ENCODE measurements around the gene WDR11. TPM values are rescaled to one million over a fixed set of nuclear protein-coding genes. Genes with fewer than 3 reads are reported as not detected.

WDR11 gene
- polyA plus RNA-seq, 1 experiment = 68.2 TPM

GRCh38 chr10:120938822-120939221, 87.7 kb downstream of the WDR11 start:
- CTCF ChIA-PET = interaction anchor here (1.0 to 1.6 kb wide), 2 partner anchors 948 to 962 kb away, joined by 3 to 5 read pairs; no protein-coding TSS in a partner anchor
- POLR2A ChIA-PET = no interaction called here

GRCh38 chr10:120940299-120940900, 89.2 kb downstream of the WDR11 start:
- ChIA-PET CTCF (interaction anchor here (1.1 to 2.1 kb wide), 3 partner anchors 10 to 960 kb away, joined by 4 to 10 read pairs (median 5); no protein-coding TSS in a partner anchor), POLR2A (no interaction called here)
- no peak overlapping the region for H3K4me3 ChIP-seq (ENCODE audit: low read depth, low read length)
- no peaks in the 10 kb centered on the region for H3K27me3 ChIP-seq (ENCODE audit: control insufficient read depth, insufficient read depth, low read length)
- no peak for TF ChIP-seq CTCF (IDR thresholded peaks at IDR 0.05; ENCODE audit: insufficient read depth, low read depth, low read length)
- no peaks in the 10 kb centered on the region for H3K36me3 ChIP-seq (ENCODE audit: control insufficient read depth, insufficient read depth, low read length)
- DNase-seq (ENCODE audit: low read depth) = no peak

More at GRCh38 chr10:120938822-120939221, 87.7 kb downstream of the WDR11 start:
- Histone ChIP-seq H3K36me3 (ENCODE audit: control insufficient read depth, insufficient read depth, low read length) (no peaks in the 10 kb centered on the region), H3K4me3 (ENCODE audit: low read depth, low read length) (no peak overlapping the region), H3K27me3 (ENCODE audit: control insufficient read depth, insufficient read depth, low read length) (no peaks in the 10 kb centered on the region)
- DNase-seq (ENCODE audit: low read depth) = no peak
- no peak for TF ChIP-seq CTCF (IDR thresholded peaks at IDR 0.05; ENCODE audit: insufficient read depth, low read depth, low read length)

- H3K4me3 ChIP-seq (ENCODE audit: low read depth, low read length) = no peak overlapping the region
- ChIA-PET POLR2A (no interaction called here), CTCF (interaction anchor here (2.1 to 3.1 kb wide), 2 partner anchors 945 to 959 kb away, joined by 10 to 15 read pairs; no protein-coding TSS in a partner anchor)
- no peak for TF ChIP-seq CTCF (IDR thresholded peaks at IDR 0.05; ENCODE audit: insufficient read depth, low read depth, low read length)
- H3K36me3 ChIP-seq (ENCODE audit: control insufficient read depth, insufficient read depth, low read length) = no peaks in the 10 kb centered on the region
- no peaks in the 10 kb centered on the region for H3K27me3 ChIP-seq (ENCODE audit: control insufficient read depth, insufficient read depth, low read length)
- DNase-seq (ENCODE audit: low read depth) = no peak
These were observed 90.3 kb downstream of the WDR11 start for GRCh38 chr10:120941501-120941900.

- Histone ChIP-seq H3K27me3 (ENCODE audit: control insufficient read depth, insufficient read depth, low read length) (no peaks in the 10 kb centered on the region), H3K4me3 (ENCODE audit: low read depth, low read length) (no peak overlapping the region), H3K36me3 (ENCODE audit: control insufficient read depth, insufficient read depth, low read length) (no peaks in the 10 kb centered on the region)
- peak; percentile 93 for TF ChIP-seq CTCF (IDR thresholded peaks at IDR 0.05; ENCODE audit: insufficient read depth, low read depth, low read length)
- ChIA-PET CTCF (interaction anchor here (0.6 to 3.1 kb wide), 15 partner anchors 11 to 958 kb away, joined by 3 to 20 read pairs (median 3); no protein-coding TSS in a partner anchor), POLR2A (no interaction called here)
- peak; percentile 3 for DNase-seq (ENCODE audit: low read depth)
These were observed 91.7 kb downstream of the WDR11 start for GRCh38 chr10:120942806-120943413.

GRCh38 chr10:120943542-120943941, 92.4 kb downstream of the WDR11 start:
- no peak for TF ChIP-seq CTCF (IDR thresholded peaks at IDR 0.05; ENCODE audit: insufficient read depth, low read depth, low read length)
- no peak overlapping the region for H3K4me3 ChIP-seq (ENCODE audit: low read depth, low read length)
- no peaks in the 10 kb centered on the region for H3K36me3 ChIP-seq (ENCODE audit: control insufficient read depth, insufficient read depth, low read length)
- POLR2A ChIA-PET = no interaction called here
- DNase-seq (ENCODE audit: low read depth) = no peak
- H3K27me3 ChIP-seq (ENCODE audit: control insufficient read depth, insufficient read depth, low read length) = no peaks in the 10 kb centered on the region
- CTCF ChIA-PET = interaction anchor here (0.7 to 3.1 kb wide), 11 partner anchors 10 to 957 kb away, joined by 3 to 20 read pairs (median 4); no protein-coding TSS in a partner anchor
